ENCODE data around the gene RAD18. TPM values are rescaled to one million over a fixed set of nuclear protein-coding genes. Genes with fewer than 3 reads are reported as not detected.

Gene RAD18, protein sequence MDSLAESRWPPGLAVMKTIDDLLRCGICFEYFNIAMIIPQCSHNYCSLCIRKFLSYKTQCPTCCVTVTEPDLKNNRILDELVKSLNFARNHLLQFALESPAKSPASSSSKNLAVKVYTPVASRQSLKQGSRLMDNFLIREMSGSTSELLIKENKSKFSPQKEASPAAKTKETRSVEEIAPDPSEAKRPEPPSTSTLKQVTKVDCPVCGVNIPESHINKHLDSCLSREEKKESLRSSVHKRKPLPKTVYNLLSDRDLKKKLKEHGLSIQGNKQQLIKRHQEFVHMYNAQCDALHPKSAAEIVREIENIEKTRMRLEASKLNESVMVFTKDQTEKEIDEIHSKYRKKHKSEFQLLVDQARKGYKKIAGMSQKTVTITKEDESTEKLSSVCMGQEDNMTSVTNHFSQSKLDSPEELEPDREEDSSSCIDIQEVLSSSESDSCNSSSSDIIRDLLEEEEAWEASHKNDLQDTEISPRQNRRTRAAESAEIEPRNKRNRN
- 25.7 TPM for total RNA-seq

DNA sequence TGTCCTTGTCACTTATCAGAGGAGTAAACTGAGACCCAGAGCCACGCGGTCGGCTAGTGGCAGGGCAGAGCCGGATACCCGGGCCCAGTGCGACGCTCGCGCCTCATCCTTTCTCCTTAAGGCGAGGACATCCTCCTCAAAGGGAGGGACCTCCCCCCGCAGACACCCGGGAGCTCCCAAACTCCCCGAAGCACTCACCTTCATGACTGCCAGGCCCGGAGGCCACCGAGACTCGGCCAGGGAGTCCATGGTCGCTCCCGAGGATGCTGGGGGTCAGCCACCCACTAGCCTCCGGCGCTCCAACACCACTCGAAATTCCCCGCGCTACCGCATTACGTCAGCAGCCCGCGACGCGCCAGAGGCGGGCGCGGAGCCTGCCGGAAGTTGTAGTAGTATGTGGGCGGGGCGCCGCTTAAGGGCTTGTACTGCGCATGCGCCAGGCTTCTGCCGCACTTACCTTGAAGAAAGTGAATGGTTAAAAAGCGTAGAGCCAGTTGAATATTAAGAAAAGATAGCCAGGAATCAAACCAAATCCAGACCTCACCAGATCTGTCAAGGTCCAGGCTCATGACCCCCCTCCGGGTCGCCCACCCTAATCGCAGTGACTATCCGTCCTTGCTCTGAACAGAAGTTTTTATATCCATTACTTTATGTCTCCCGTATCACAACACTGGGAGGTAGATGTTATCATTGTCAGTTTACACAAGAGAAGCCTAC is at the start of gene RAD18:
Gene RAD18 (minus strand): TSS at position 336 of the 717 bp plus-strand sequence. CDS start 87 bp downstream, at position 249.

Small RNA genes within 50 kb of the gene (small RNA-seq; reads per million reads assigned to genes)
- gene RF00416 (ENCODE audit: low replicate concordance) = not detected

Other genes with a start within 250 kb of the RAD18 start
- not detected for gene CAV3, start 229.7 kb downstream of the RAD18 start, total RNA-seq
- 2.5 TPM for gene OXTR, start 193.9 kb downstream of the RAD18 start, total RNA-seq

Data from parietal lobe (tissue), 2 donors.